H9 (cell line): ENCODE data around the gene FAM120A. TPM values are rescaled to one million over a fixed set of nuclear protein-coding genes. Genes with fewer than 3 reads are reported as not detected.

Experiments used
- DNase-seq: peaks from one replicate; pipeline ENCODE4 v3.0.0-alpha.2; 2017
- H2AFZ ChIP-seq: one replicate; pipeline ENCODE4 v1.6.1; 2013; ENCODE audit warnings: mild to moderate bottlenecking, low read length, control low read depth, moderate library complexity
- H2AK5ac ChIP-seq: 2 replicates; pipeline ENCODE4 v1.6.1; 2013; ENCODE audit warnings: low read length, control low read depth, mixed read lengths; ENCODE audit not compliant: insufficient read length
- H2BK120ac ChIP-seq: one replicate; pipeline ENCODE4 v1.6.1; 2013; ENCODE audit warnings: low read depth, mild to moderate bottlenecking, low read length, control low read depth, inconsistent platforms; ENCODE audit not compliant: poor library complexity, severe bottlenecking
- H2BK12ac ChIP-seq: 2 replicates; pipeline ENCODE4 v1.6.1; 2013; ENCODE audit warnings: low read length, control low read depth, mixed read lengths, low read depth; ENCODE audit not compliant: insufficient read length
- H2BK15ac ChIP-seq: 2 replicates; pipeline ENCODE4 v1.6.1; 2013; ENCODE audit warnings: low read depth, low read length, control low read depth
- H2BK20ac ChIP-seq: one replicate; pipeline ENCODE4 v1.6.1; 2013; ENCODE audit warnings: low read depth, mild to moderate bottlenecking, low read length, control low read depth, inconsistent platforms; ENCODE audit not compliant: poor library complexity, severe bottlenecking
- H2BK5ac ChIP-seq: 2 replicates; pipeline ENCODE4 v1.6.1; 2013; ENCODE audit warnings: low read length, control low read depth, mixed read lengths; ENCODE audit not compliant: insufficient read length
- H3K14ac ChIP-seq: 2 replicates; pipeline ENCODE4 v1.6.1; 2013; ENCODE audit warnings: low read length, control low read depth; ENCODE audit not compliant: insufficient read depth
- H3K18ac ChIP-seq: 2 replicates; pipeline ENCODE4 v1.6.1; 2013; ENCODE audit warnings: low read depth, mild to moderate bottlenecking, mixed read lengths, low read length, control low read depth; ENCODE audit not compliant: insufficient read length
- H3K23ac ChIP-seq: 2 replicates; pipeline ENCODE4 v1.6.1; 2013; ENCODE audit warnings: low read length, control low read depth, mixed read lengths, low read depth; ENCODE audit not compliant: insufficient read length
- H3K23me2 ChIP-seq: 2 replicates; pipeline ENCODE4 v1.6.1; 2013; ENCODE audit warnings: low read depth, mild to moderate bottlenecking, mixed read lengths, low read length, control low read depth; ENCODE audit not compliant: insufficient read length, poor library complexity, severe bottlenecking
- H3K27ac ChIP-seq: 2 replicates; pipeline ENCODE4 v1.5.1; 2013; ENCODE audit warnings: low read length, control low read depth, mixed read lengths, low read depth; ENCODE audit not compliant: insufficient read length
- H3K27me3 ChIP-seq: 2 replicates; pipeline ENCODE4 v1.6.1; 2013; ENCODE audit warnings: low read length, control low read depth, inconsistent platforms; ENCODE audit not compliant: insufficient read depth
- H3K4ac ChIP-seq: 2 replicates; pipeline ENCODE4 v1.6.1; 2013; ENCODE audit warnings: low read depth, mild to moderate bottlenecking, control low read depth, inconsistent platforms, low read length, moderate library complexity
- H3K4me1 ChIP-seq: 2 replicates; pipeline ENCODE4 v1.6.1; 2013; ENCODE audit warnings: low read length, control low read depth, inconsistent platforms; ENCODE audit not compliant: insufficient read depth
- H3K4me2 ChIP-seq: 2 replicates; pipeline ENCODE4 v1.6.1; 2013; ENCODE audit warnings: low read length, control low read depth, mixed read lengths; ENCODE audit not compliant: insufficient read length, insufficient read depth
- H3K56ac ChIP-seq: 2 replicates; pipeline ENCODE4 v1.6.1; 2013; ENCODE audit warnings: low read depth, mild to moderate bottlenecking, mixed read lengths, low read length, control low read depth; ENCODE audit not compliant: insufficient read length
- H3K79me1 ChIP-seq: 2 replicates; pipeline ENCODE4 v1.6.1; 2013; ENCODE audit warnings: low read depth, mild to moderate bottlenecking, moderate library complexity, low read length, control low read depth, inconsistent platforms; ENCODE audit not compliant: insufficient read depth, poor library complexity, severe bottlenecking
- H3K79me2 ChIP-seq: 2 replicates; pipeline ENCODE4 v1.6.1; 2013; ENCODE audit warnings: low read length, control low read depth, inconsistent platforms; ENCODE audit not compliant: insufficient read depth
- H3K9ac ChIP-seq: 2 replicates; pipeline ENCODE4 v1.6.1; 2013; ENCODE audit warnings: low read length, control low read depth, mixed read lengths; ENCODE audit not compliant: insufficient read length; ENCODE audit errors: extremely low read depth
- H3K9me3 ChIP-seq: one replicate; pipeline ENCODE4 v1.6.1; 2013; ENCODE audit warnings: low read depth, low read length, inconsistent platforms; ENCODE audit not compliant: control insufficient read depth
- H3T11ph ChIP-seq: one replicate; pipeline ENCODE4 v1.6.1; 2013; ENCODE audit warnings: mild to moderate bottlenecking, low read length, control low read depth, inconsistent platforms
- H4K20me1 ChIP-seq: one replicate; pipeline ENCODE4 v1.6.1; 2013; ENCODE audit not compliant: control insufficient read depth, insufficient read length, insufficient read depth
- H4K5ac ChIP-seq: 2 replicates; pipeline ENCODE4 v1.6.1; 2013; ENCODE audit warnings: low read depth, mild to moderate bottlenecking, mixed read lengths, low read length, control low read depth; ENCODE audit not compliant: insufficient read length
- H4K8ac ChIP-seq: replicated peaks from 2 replicates; pipeline ENCODE4 v1.6.1; 2013; ENCODE audit warnings: low read length, control low read depth, mixed read lengths, low read depth; ENCODE audit not compliant: insufficient read length
- H4K91ac ChIP-seq: 2 replicates; pipeline ENCODE4 v1.6.1; 2013; ENCODE audit warnings: low read depth, mild to moderate bottlenecking, moderate library complexity, mixed read lengths, low read length, control low read depth; ENCODE audit not compliant: insufficient read length
- H3K27ac Mint-ChIP-seq, 3 experiments: 2 replicates in 2 of 3; 3 replicates in 1 of 3; pipeline ENCODE4 v1.8.0; 2020 to 2021; ENCODE audit warnings: mixed read lengths in 3 of 3, mild to moderate bottlenecking in 1 of 3, moderate library complexity in 1 of 3
- H3K27me3 Mint-ChIP-seq: 2 replicates; pipeline ENCODE4 v1.8.0; 2021; ENCODE audit warnings: low read depth, mild to moderate bottlenecking, moderate library complexity, mixed read lengths
- H3K36me3 Mint-ChIP-seq, 3 experiments: 2 replicates in 2 of 3; 3 replicates in 1 of 3; pipeline ENCODE4 v1.8.0; 2020 to 2021; ENCODE audit warnings: low read depth in 3 of 3, mixed read lengths in 3 of 3; ENCODE audit not compliant: insufficient read depth in 1 of 3
- H3K4me1 Mint-ChIP-seq, 2 experiments: 2 replicates each; pipeline ENCODE4 v1.8.0; 2020; ENCODE audit warnings: mixed read lengths in 2 of 2
- H3K4me3 Mint-ChIP-seq, 2 experiments: 2 replicates in 1 of 2; 3 replicates in 1 of 2; pipeline ENCODE4 v1.8.0; 2020 to 2021; ENCODE audit warnings: mild to moderate bottlenecking in 2 of 2, mixed read lengths in 2 of 2, moderate library complexity in 1 of 2
- H3K9me3 Mint-ChIP-seq, 2 experiments: 2 replicates in 1 of 2; 3 replicates in 1 of 2; pipeline ENCODE4 v1.8.0; 2020; ENCODE audit warnings: mild to moderate bottlenecking in 2 of 2, mixed read lengths in 2 of 2, moderate library complexity in 1 of 2
- WGBS: extraction: QIAGEN DNeasy Blood & Tissue Kit; methylation state at CpG from one replicate; pipeline ENCODE4 v1.1.7; 2013; ENCODE audit warnings: missing lambda C conversion rate, low lambda C conversion rate, mixed read lengths; ENCODE audit not compliant: insufficient read length; ENCODE audit errors: extremely low coverage; 5-methylcytosine and 5-hydroxymethylcytosine counted together
- total RNA-seq: library from RNA; stranded (reverse); gene quantifications from 2 replicates; pipeline ENCODE4 v1.2.1, GENCODE V29; 2021
- TF ChIP-seq, protein P1 (sequence below): fragments of 200-600 bp; sonication (generic); conservative IDR thresholded peaks from 3 replicates; pipeline ENCODE4 v1.8.0; 2021; ENCODE audit warnings: antibody characterized with exemption, mild to moderate bottlenecking

FAM120A gene
- total RNA-seq, 1 experiment from 2014 or later = 57.7 TPM

DNA sequence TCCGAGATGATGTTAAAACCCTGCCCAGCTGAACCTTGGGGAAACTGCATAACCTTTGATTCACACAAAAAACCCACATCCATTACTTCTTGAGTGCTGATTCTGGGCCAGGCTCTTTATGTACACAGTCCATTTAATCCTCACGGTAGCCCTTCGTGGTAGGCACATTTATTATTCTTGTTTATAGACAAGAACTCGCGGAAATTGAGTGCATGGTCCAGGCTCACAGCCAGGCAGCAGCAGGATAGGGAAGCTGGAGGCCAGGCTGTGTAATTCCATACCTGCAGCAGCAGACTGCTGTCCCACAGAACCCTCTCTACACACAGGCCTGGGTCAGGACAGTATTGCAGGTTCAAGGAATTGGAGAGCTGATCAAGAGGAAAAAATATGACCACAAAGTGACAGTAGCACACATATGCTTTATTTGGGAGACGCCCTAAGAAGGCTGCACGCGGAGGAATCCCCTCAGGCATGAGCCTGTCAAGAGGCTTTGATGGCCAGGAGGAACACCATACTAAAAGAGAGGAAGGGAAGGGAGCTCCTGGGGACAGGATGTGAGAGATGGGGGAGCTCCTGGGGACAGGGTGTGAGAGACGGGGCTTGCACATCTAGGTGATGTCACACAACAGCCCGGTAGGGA is 28.4 kb upstream of the FAM120A start:
- Mint-ChIP-seq H3K4me1 (peaks cover 0 to 3% of the 10 kb centered on the region in 2 experiments; a peak in 1 of 4 replicates), H3K27ac (no peak overlapping the region), H3K9me3 (peaks cover 12 to 27% of the 10 kb centered on the region in 2 experiments), H3K27me3 (no peaks in the 10 kb centered on the region; the same call in 1 of the 2 replicates), H3K4me3 (no peak overlapping the region), H3K36me3 (peaks cover 2 to 15% (median 9%) of the 10 kb centered on the region in 3 experiments; a peak in 6 of 7 replicates)
- Histone ChIP-seq H3K18ac (no peak overlapping the region), H2BK15ac (no peak overlapping the region), H2BK5ac (no peak overlapping the region), H4K8ac (no peak overlapping the region), H2BK20ac (no peak overlapping the region), H2BK12ac (no peak overlapping the region), H2AFZ (no peak overlapping the region), H3K4me1 (no peaks in the 10 kb centered on the region), H2BK120ac (no peak overlapping the region), H3T11ph (no peak overlapping the region), H3K9ac (no peak overlapping the region), H3K23ac (no peak overlapping the region), H3K27me3 (no peaks in the 10 kb centered on the region), H4K5ac (no peak overlapping the region), H3K14ac (no peak overlapping the region), H4K91ac (no peak overlapping the region), H3K4me2 (no peak overlapping the region), H3K23me2 (no peaks in the 10 kb centered on the region), H3K9me3 (no peaks in the 10 kb centered on the region), H3K27ac (no peak overlapping the region), H4K20me1 (no peaks in the 10 kb centered on the region), H2AK5ac (no peak overlapping the region), H3K56ac (no peak overlapping the region), H3K79me2 (no peaks in the 10 kb centered on the region), H3K4ac (no peak overlapping the region), H3K79me1 (no peaks in the 10 kb centered on the region)
- no peak for DNase-seq
- TF ChIP-seq, protein P1, sequence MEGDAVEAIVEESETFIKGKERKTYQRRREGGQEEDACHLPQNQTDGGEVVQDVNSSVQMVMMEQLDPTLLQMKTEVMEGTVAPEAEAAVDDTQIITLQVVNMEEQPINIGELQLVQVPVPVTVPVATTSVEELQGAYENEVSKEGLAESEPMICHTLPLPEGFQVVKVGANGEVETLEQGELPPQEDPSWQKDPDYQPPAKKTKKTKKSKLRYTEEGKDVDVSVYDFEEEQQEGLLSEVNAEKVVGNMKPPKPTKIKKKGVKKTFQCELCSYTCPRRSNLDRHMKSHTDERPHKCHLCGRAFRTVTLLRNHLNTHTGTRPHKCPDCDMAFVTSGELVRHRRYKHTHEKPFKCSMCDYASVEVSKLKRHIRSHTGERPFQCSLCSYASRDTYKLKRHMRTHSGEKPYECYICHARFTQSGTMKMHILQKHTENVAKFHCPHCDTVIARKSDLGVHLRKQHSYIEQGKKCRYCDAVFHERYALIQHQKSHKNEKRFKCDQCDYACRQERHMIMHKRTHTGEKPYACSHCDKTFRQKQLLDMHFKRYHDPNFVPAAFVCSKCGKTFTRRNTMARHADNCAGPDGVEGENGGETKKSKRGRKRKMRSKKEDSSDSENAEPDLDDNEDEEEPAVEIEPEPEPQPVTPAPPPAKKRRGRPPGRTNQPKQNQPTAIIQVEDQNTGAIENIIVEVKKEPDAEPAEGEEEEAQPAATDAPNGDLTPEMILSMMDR = no peak
- WGBS = no CpG with 5 or more reads among the region's 10 CpGs
